Muscle layer of colon (tissue), 2 donors: ENCODE results near the gene SDK2.
"Not testable (repeated sequence)": the region's sequence is repeated elsewhere in the genome, so short reads cannot be mapped to it uniquely, and the experiment has no call there.

ENCODE experiments used
- H3K27ac ChIP-seq: one replicate; pipeline ENCODE4 v1.7.0; 2013; ENCODE audit warnings: low read depth, mild to moderate bottlenecking, low read length, moderate library complexity
- H3K27me3 ChIP-seq, 2 donors: one replicate each; pipeline ENCODE4 v1.7.0; 2013; ENCODE audit warnings: low read length in 2 of 2, mild to moderate bottlenecking in 2 of 2; ENCODE audit not compliant: insufficient read depth in 2 of 2, control insufficient read depth in 1 of 2
- H3K36me3 ChIP-seq: one replicate; pipeline ENCODE4 v1.7.0; 2013; ENCODE audit warnings: mild to moderate bottlenecking, low read length; ENCODE audit not compliant: insufficient read depth
- H3K4me1 ChIP-seq: one replicate; pipeline ENCODE4 v1.7.0; 2013; ENCODE audit warnings: mild to moderate bottlenecking, low read length; ENCODE audit not compliant: insufficient read depth
- H3K4me3 ChIP-seq, 2 donors: one replicate each; pipeline ENCODE4 v1.7.0; 2013; ENCODE audit warnings: low read length in 2 of 2, low read depth in 1 of 2, mild to moderate bottlenecking in 1 of 2, moderate library complexity in 1 of 2
- H3K9ac ChIP-seq: one replicate; pipeline ENCODE4 v1.7.0; 2013; ENCODE audit warnings: low read length
- H3K9me3 ChIP-seq: one replicate; pipeline ENCODE4 v1.7.0; 2013; ENCODE audit warnings: mild to moderate bottlenecking, low read length
- donor health status: abdominal sarcoma.
- donor health status: Adenocarcinoma of cecum.

SDK2 gene

GRCh38 chr17:73478768-73479424, 165.3 kb downstream of the SDK2 start:
- no peak overlapping the region for H3K27ac ChIP-seq
- H3K4me1 ChIP-seq = no peaks in the 10 kb centered on the region
- H3K27me3 ChIP-seq = no peaks in the 10 kb centered on the region
- no peak overlapping the region for H3K4me3 ChIP-seq
- H3K36me3 ChIP-seq = no peaks in the 10 kb centered on the region
- H3K9me3 ChIP-seq = no peaks in the 10 kb centered on the region
- H3K9ac ChIP-seq = no peak overlapping the region

DNA sequence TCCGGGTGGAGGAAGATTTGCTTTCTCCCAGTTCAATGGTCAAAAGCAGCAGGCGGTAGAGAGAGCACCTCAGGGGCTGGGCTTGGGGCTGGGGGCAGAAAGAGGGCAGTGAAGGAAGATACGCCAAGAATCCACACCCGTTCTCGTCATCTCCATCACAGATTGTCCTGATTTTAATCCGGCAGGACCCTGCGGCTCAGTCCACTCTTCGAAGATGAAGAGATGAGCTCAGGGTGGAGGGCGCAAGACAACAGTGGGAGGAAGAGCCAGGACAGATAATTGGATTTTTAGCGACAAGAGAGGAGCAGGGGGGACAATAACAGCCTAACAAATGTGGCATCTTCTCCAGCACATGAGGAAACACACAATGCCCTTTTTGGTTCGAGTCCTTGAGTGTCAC, 165.9 kb downstream of the SDK2 start:
- Histone ChIP-seq H3K4me3 (no peak overlapping the region), H3K27ac (no peak overlapping the region), H3K27me3 (no peaks in the 10 kb centered on the region), H3K36me3 (no peaks in the 10 kb centered on the region), H3K4me1 (no peaks in the 10 kb centered on the region), H3K9ac (no peak overlapping the region), H3K9me3 (no peaks in the 10 kb centered on the region)

- Histone ChIP-seq H3K9me3 (no peaks in the 10 kb centered on the region), H3K36me3 (no peaks in the 10 kb centered on the region), H3K27ac (no peak overlapping the region), H3K27me3 (no peaks in the 10 kb centered on the region), H3K4me3 (no peak overlapping the region), H3K4me1 (no peaks in the 10 kb centered on the region), H3K9ac (no peak overlapping the region)
These were observed 167.3 kb downstream of the SDK2 start for GRCh38 chr17:73476890-73477350.

DNA sequence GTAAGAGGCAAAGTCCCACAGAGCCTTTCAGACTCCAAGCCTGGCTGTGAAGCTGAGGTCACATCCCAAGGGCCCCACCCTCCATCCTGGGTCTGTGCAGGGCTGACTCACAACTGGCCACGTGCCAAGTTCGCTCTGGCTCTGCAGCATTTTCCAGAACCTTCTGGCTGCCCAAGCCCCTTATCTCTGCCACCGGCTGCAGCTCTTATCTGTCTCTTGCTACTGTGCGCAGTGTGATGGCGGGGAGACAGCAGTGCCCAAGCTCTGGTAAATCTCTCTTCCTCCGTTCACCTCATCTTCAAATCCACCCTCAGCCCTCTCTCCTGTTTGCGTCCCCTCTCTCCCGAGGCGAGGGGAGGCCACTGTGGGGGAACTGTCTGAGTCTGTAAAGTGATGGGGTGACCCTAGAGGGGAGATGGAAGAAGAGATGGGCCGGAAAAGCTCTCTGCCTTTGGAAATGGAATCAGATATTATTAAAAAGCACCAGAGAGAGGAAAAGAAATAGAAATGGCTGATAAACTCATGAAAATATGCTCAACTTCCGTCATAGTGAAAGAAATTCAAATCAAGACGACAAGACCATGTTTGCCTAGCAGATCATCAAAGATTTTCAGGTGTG, 169.8 kb downstream of the SDK2 start:
- no peak overlapping the region for H3K27ac ChIP-seq
- H3K4me3 ChIP-seq = no peak overlapping the region
- H3K9me3 ChIP-seq = no peaks in the 10 kb centered on the region
- no peaks in the 10 kb centered on the region for H3K4me1 ChIP-seq
- no peaks in the 10 kb centered on the region for H3K27me3 ChIP-seq
- no peak overlapping the region for H3K9ac ChIP-seq
- no peaks in the 10 kb centered on the region for H3K36me3 ChIP-seq

DNA sequence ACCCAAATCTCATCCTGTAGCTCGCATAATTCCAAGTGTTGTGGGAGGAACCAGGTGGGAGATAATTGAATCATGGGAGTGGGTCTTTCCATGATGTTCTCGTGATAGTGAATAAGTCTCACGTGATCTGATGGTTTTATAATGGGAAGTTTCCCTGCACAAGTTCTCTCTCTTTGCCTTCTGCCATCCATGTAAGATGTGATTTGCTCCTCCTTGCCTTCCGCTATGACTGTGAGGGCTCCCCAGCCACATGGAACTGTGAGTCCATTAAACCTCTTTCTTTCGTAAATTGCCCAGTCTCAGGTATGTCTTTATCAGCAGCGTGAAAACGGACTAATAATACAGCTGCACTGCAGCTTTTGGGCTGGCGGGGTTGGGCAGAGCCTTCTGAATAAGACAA, 171.5 kb downstream of the SDK2 start:
- not testable (repeated sequence) for H3K9me3 ChIP-seq, H3K4me3 ChIP-seq, H3K27me3 ChIP-seq, H3K36me3 ChIP-seq, H3K27ac ChIP-seq, H3K4me1 ChIP-seq, H3K9ac ChIP-seq

GRCh38 chr17:73471924-73472323, 172.3 kb downstream of the SDK2 start:
- Histone ChIP-seq H3K4me1 (no peaks in the 10 kb centered on the region), H3K9ac (no peak overlapping the region), H3K4me3 (no peak overlapping the region), H3K36me3 (no peaks in the 10 kb centered on the region), H3K9me3 (no peaks in the 10 kb centered on the region), H3K27ac (no peak overlapping the region), H3K27me3 (no peaks in the 10 kb centered on the region)

DNA sequence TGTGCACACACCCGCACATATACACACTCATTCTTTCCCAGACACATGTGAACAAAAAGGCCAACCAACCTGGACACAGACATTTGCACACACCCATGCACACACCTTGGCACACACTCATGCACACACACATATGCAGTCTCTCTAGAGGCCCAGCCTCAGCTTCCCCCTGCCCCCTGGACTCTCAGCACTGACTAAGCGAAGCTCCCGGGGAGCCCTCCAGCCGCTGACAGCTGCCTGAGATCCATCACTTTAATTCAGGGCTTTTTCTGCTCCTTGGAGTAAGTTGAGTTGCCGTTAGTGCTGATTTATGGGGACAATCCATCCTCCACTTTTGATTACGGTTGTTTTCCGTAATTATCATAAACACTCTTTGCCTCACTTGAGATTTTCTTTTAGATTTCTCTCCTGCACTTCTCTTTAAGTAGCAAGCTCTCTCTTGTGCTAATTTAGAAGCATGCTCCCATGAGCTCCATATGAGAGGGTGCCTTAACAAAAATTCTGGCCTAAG, 173.9 kb downstream of the SDK2 start:
- Histone ChIP-seq H3K27ac (no peak overlapping the region), H3K4me3 (no peak overlapping the region), H3K4me1 (no peaks in the 10 kb centered on the region), H3K27me3 (no peaks in the 10 kb centered on the region), H3K9ac (no peak overlapping the region), H3K36me3 (no peaks in the 10 kb centered on the region), H3K9me3 (no peaks in the 10 kb centered on the region)

- no peak overlapping the region for H3K9ac ChIP-seq
- H3K27me3 ChIP-seq = no peaks in the 10 kb centered on the region
- no peaks in the 10 kb centered on the region for H3K9me3 ChIP-seq
- H3K36me3 ChIP-seq = no peaks in the 10 kb centered on the region
- no peaks in the 10 kb centered on the region for H3K4me1 ChIP-seq
- no peak overlapping the region for H3K27ac ChIP-seq
- H3K4me3 ChIP-seq = no peak overlapping the region
These were observed 174.9 kb downstream of the SDK2 start for GRCh38 chr17:73469311-73469710.

- Histone ChIP-seq H3K9ac (no peak overlapping the region), H3K4me3 (no peak overlapping the region), H3K27me3 (no peaks in the 10 kb centered on the region), H3K27ac (no peak overlapping the region), H3K4me1 (no peaks in the 10 kb centered on the region), H3K36me3 (no peaks in the 10 kb centered on the region), H3K9me3 (no peaks in the 10 kb centered on the region)
These were observed 176.0 kb downstream of the SDK2 start for GRCh38 chr17:73468221-73468620.

DNA sequence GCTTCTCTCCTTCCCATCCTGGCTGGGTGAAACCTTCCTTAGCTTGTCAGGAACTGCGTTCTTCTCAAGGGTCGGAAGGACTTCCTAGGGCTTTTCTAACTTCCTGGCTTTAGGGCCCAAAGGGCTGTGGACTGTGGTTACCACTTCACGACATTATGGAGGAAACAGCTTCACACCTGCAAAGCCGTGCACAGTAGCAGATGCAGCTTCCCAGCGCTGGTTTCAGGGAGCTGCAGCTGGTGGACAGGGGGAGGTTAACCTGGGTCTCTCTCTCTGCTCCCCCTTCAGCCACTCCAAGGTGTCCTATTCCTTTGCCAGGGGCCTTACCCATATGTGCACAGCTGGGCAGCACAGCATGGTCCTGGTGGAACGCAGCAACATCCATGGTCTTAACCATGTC, 176.6 kb downstream of the SDK2 start:
- H3K9ac ChIP-seq = no peak overlapping the region
- H3K27me3 ChIP-seq = no peaks in the 10 kb centered on the region
- no peak overlapping the region for H3K4me3 ChIP-seq
- H3K4me1 ChIP-seq = no peaks in the 10 kb centered on the region
- no peaks in the 10 kb centered on the region for H3K9me3 ChIP-seq
- no peaks in the 10 kb centered on the region for H3K36me3 ChIP-seq
- no peak overlapping the region for H3K27ac ChIP-seq

DNA sequence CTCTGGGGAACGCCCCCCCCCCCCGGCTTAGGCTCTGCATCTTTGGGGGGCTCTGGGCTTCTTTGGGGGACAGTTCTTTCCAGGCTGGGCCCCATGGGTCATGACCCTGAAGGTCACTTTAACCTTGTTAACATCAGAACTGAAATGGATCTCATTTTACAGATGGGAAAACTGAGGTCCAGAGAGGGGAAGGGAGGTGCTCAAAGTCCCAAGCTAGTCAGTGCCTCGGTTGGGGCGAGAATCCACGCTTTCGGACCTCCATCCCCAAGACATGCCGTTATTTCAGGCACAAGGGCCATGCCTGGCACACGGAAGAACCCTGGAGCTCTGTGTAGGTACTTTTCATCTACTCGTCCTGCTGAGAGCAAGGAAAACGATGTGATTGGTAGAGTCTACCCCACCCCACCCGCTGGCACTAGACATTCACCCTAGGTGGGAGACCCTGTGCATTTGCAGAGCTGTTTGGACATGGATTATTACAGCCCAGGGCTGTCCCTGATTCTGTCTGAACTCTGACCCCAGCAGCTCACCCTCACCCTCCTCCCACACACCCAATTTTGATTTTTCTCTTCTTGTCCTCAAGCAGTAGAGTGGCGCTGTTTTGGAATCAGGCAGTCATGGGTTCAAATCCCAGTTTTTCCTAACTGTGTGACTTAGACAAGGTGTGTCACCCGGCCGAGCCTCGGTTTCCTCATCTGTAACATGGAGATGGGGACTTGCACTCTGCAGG, 177.4 kb downstream of the SDK2 start:
- no peak overlapping the region for H3K9ac ChIP-seq
- no peaks in the 10 kb centered on the region for H3K36me3 ChIP-seq
- H3K27me3 ChIP-seq = no peaks in the 10 kb centered on the region
- no peaks in the 10 kb centered on the region for H3K4me1 ChIP-seq
- H3K4me3 ChIP-seq = no peak overlapping the region
- no peak overlapping the region for H3K27ac ChIP-seq
- H3K9me3 ChIP-seq = no peaks in the 10 kb centered on the region
